ENCODE measurements around the gene POLR3C. TPM values are rescaled to one million over a fixed set of nuclear protein-coding genes. Genes with fewer than 3 reads are reported as not detected.
"Not testable (repeated sequence)": the region's sequence is repeated elsewhere in the genome, so short reads cannot be mapped to it uniquely, and the experiment has no call there.

Gene POLR3C
- total RNA-seq, 1 experiment from 2014 or later = 37.2 TPM

- DNase-seq (ENCODE audit: low read depth) = not testable (repeated sequence)
Measured at GRCh38 chr1:145822779-145823331, 1.1 kb upstream of the POLR3C start.

GRCh38 chr1:145824499-145824842 is 471 bp downstream of the POLR3C start:
- DNase-seq (ENCODE audit: low read depth) = no peak

- no peak for DNase-seq (ENCODE audit: low read depth)
Measured at GRCh38 chr1:145826030-145826429, 2.0 kb downstream of the POLR3C start.

GRCh38 chr1:145827966-145828365 is 4.0 kb downstream of the POLR3C start:
- no peak for DNase-seq (ENCODE audit: low read depth)

GRCh38 chr1:145828367-145829026 is 4.5 kb downstream of the POLR3C start:
- DNase-seq (ENCODE audit: low read depth) = no peak

GRCh38 chr1:145830810-145831209 is 6.8 kb downstream of the POLR3C start:
- not testable (repeated sequence) for DNase-seq (ENCODE audit: low read depth)

- no peak for DNase-seq (ENCODE audit: low read depth)
Measured at GRCh38 chr1:145837656-145838055, 13.7 kb downstream of the POLR3C start.

GRCh38 chr1:145843031-145843430 is 19.0 kb downstream of the POLR3C start:
- no peak for DNase-seq (ENCODE audit: low read depth)

- DNase-seq (ENCODE audit: low read depth) = no peak
Measured at GRCh38 chr1:145845144-145845513, 21.1 kb downstream of the POLR3C start.

- DNase-seq (ENCODE audit: low read depth) = peak; percentile 72
Measured at GRCh38 chr1:145845514-145846161, 21.6 kb downstream of the POLR3C start, which contains the start of gene NUDT17. TSS of gene NUDT17 (plus strand) at chr1:145845630. CDS start at chr1:145845641, 11 bp downstream.

GRCh38 chr1:145846201-145846612 is 22.2 kb downstream of the POLR3C start:
- peak; percentile 31 for DNase-seq (ENCODE audit: low read depth)

GRCh38 chr1:145847827-145848226 is 23.8 kb downstream of the POLR3C start:
- DNase-seq (ENCODE audit: low read depth) = no peak

GRCh38 chr1:145849356-145850160 is 25.6 kb downstream of the POLR3C start:
- peak; percentile 66 for DNase-seq (ENCODE audit: low read depth)

GRCh38 chr1:145855426-145855948 is 31.5 kb downstream of the POLR3C start:
- DNase-seq (ENCODE audit: low read depth) = no peak

- DNase-seq (ENCODE audit: low read depth) = no peak
Measured at GRCh38 chr1:145857170-145857569, 33.2 kb downstream of the POLR3C start.

- DNase-seq (ENCODE audit: low read depth) = peak; percentile 41
Measured at GRCh38 chr1:145858238-145858900, 34.4 kb downstream of the POLR3C start.

- peak; percentile 93 for DNase-seq (ENCODE audit: low read depth)
Measured at GRCh38 chr1:145858901-145859490, 35.0 kb downstream of the POLR3C start, which contains the start of gene PIAS3. TSS of gene PIAS3 (minus strand) at chr1:145859081. CDS start at chr1:145858990, 91 bp downstream.

- peak; percentile 88 for DNase-seq (ENCODE audit: low read depth)
Measured at GRCh38 chr1:145859491-145860023, 35.6 kb downstream of the POLR3C start.

GRCh38 chr1:145863282-145864018 is 39.5 kb downstream of the POLR3C start:
- DNase-seq (ENCODE audit: low read depth) = no peak

GRCh38 chr1:145868232-145868631 is 44.2 kb downstream of the POLR3C start:
- no peak for DNase-seq (ENCODE audit: low read depth)

Measured in RPMI7951 (cell line).